GM12874 (cell line): ENCODE results near the gene MPHOSPH10.

ENCODE experiments used
- TF ChIP-seq, protein P1 (sequence below): IDR thresholded peaks from 2 replicates; pipeline ENCODE4 v1.5.1; 2011; ENCODE audit warnings: low read depth, mild to moderate bottlenecking, control low read depth, low read length, moderate library complexity; ENCODE audit not compliant: insufficient read depth

MPHOSPH10 gene

GRCh38 chr2:71190656-71191569, 60.5 kb downstream of the MPHOSPH10 start:
- TF ChIP-seq, protein P1, sequence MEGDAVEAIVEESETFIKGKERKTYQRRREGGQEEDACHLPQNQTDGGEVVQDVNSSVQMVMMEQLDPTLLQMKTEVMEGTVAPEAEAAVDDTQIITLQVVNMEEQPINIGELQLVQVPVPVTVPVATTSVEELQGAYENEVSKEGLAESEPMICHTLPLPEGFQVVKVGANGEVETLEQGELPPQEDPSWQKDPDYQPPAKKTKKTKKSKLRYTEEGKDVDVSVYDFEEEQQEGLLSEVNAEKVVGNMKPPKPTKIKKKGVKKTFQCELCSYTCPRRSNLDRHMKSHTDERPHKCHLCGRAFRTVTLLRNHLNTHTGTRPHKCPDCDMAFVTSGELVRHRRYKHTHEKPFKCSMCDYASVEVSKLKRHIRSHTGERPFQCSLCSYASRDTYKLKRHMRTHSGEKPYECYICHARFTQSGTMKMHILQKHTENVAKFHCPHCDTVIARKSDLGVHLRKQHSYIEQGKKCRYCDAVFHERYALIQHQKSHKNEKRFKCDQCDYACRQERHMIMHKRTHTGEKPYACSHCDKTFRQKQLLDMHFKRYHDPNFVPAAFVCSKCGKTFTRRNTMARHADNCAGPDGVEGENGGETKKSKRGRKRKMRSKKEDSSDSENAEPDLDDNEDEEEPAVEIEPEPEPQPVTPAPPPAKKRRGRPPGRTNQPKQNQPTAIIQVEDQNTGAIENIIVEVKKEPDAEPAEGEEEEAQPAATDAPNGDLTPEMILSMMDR: 0 out of 2 replicates have a peak, but pooled peaks have one; percentile 2

- TF ChIP-seq, protein P1: no peak
These were observed 61.1 kb downstream of the MPHOSPH10 start for GRCh38 chr2:71191570-71191943.
